SK-N-SH (cell line): Measurements from ENCODE around the gene ASCC3. TPM values are rescaled to one million over a fixed set of nuclear protein-coding genes. Genes with fewer than 3 reads are reported as not detected.
A peak's percentile ranks its signal among the peaks of the same experiment; 100 is the strongest.

Experiments used
- CTCF ChIA-PET: fragments of 300-600, 350-600 bp; formaldehyde crosslinking; extraction: SDS; loops from one replicate; lab custom pipeline; 2021; lab: Yijun Ruan, JAX
- POLR2A ChIA-PET: fragments of 350-600 bp; sonication (Branson Sonifier 250); formaldehyde crosslinking; extraction: SDS; loops from one replicate; lab custom pipeline; 2020; ENCODE audit warnings: antibody characterized with exemption, inconsistent platforms; lab: Yijun Ruan, JAX
- DNase-seq: peaks from one replicate; pipeline ENCODE4 v3.0.0; 2012
- H2AFZ ChIP-seq: fragments of 200-600 bp; sonication (generic); 2 replicates; pipeline ENCODE4 v1.8.1; 2016; ENCODE audit warnings: antibody characterized with exemption, mild to moderate bottlenecking, low read depth
- H3F3A ChIP-seq: fragments of 200-600 bp; sonication (generic); replicated peaks from 2 replicates; pipeline ENCODE3; 2016; ENCODE audit warnings: antibody characterized with exemption, mild to moderate bottlenecking; ENCODE audit not compliant: insufficient read depth
- H3K27ac ChIP-seq, 2 experiments: fragments of 200-500 bp in 1 of 2; fragments of 200-600 bp in 1 of 2; sonication (Bioruptor generic) in 1 of 2; sonication (generic), shearing (Covaris generic) in 1 of 2; 2 replicates each; pipeline versions ENCODE4 v1.5.1 to v1.6.1; 2014 to 2016; ENCODE audit warnings: low read depth in 2 of 2, inconsistent platforms in 1 of 2, low read length in 1 of 2, mild to moderate bottlenecking in 1 of 2, mixed read lengths in 1 of 2
- H3K27me3 ChIP-seq: fragments of 200-600 bp; sonication (generic), shearing (Covaris generic); 2 replicates; pipeline ENCODE4 v1.6.1; 2016; ENCODE audit warnings: mixed run types; ENCODE audit not compliant: insufficient read depth
- H3K36me3 ChIP-seq, 2 experiments: fragments of 200-500 bp in 1 of 2; fragments of 200-600 bp in 1 of 2; sonication (Bioruptor generic) in 1 of 2; sonication (generic) in 1 of 2; replicated peaks in 1 of 2; 2 replicates each; pipeline versions ENCODE3 to v1.5.1; 2014 to 2016; ENCODE audit warnings: low read length in 1 of 2, mild to moderate bottlenecking in 1 of 2; ENCODE audit not compliant: insufficient read depth in 2 of 2, control insufficient read depth in 1 of 2
- H3K4me1 ChIP-seq, 2 experiments: fragments of 200-500 bp in 1 of 2; fragments of 200-600 bp in 1 of 2; sonication (Bioruptor generic) in 1 of 2; sonication (generic), shearing (Covaris generic) in 1 of 2; 2 replicates each; pipeline versions ENCODE4 v1.5.1 to v1.6.1; 2014 to 2016; ENCODE audit warnings: low read depth in 1 of 2, low read length in 1 of 2, mixed run types in 1 of 2; ENCODE audit not compliant: insufficient read depth in 2 of 2, control insufficient read depth in 1 of 2
- H3K4me2 ChIP-seq: fragments of 200-600 bp; sonication (generic), shearing (Covaris generic); 2 replicates; pipeline ENCODE4 v1.6.1; 2017; ENCODE audit warnings: mixed run types
- H3K4me3 ChIP-seq, 2 experiments: fragments of 200-500 bp in 1 of 2; fragments of 200-600 bp in 1 of 2; sonication (Bioruptor generic) in 1 of 2; sonication (generic), shearing (Covaris generic) in 1 of 2; 2 replicates each; pipeline versions ENCODE4 v1.5.1 to v1.8.1; 2014 to 2016; ENCODE audit warnings: low read depth in 2 of 2, inconsistent platforms in 1 of 2, low read length in 1 of 2, mild to moderate bottlenecking in 1 of 2, mixed read lengths in 1 of 2, moderate library complexity in 1 of 2
- H3K79me2 ChIP-seq: fragments of 200-600 bp; sonication (generic); 2 replicates; pipeline ENCODE4 v1.8.1; 2017; ENCODE audit warnings: mild to moderate bottlenecking; ENCODE audit not compliant: insufficient read depth
- H3K9ac ChIP-seq: fragments of 200-600 bp; sonication (generic); 2 replicates; pipeline ENCODE4 v1.6.1; 2017; ENCODE audit warnings: mixed run types
- H3K9me2 ChIP-seq: fragments of 200-600 bp; sonication (generic); 2 replicates; pipeline ENCODE4 v1.6.1; 2017; ENCODE audit warnings: mixed run types
- H3K9me3 ChIP-seq: fragments of 200-600 bp; sonication (generic); 2 replicates; pipeline ENCODE4 v1.6.1; 2017; ENCODE audit warnings: mixed run types, mild to moderate bottlenecking, moderate library complexity
- H4K20me1 ChIP-seq: fragments of 200-600 bp; sonication (generic); 2 replicates; pipeline ENCODE4 v1.6.1; 2017; ENCODE audit warnings: mild to moderate bottlenecking, mixed run types; ENCODE audit not compliant: insufficient read depth
- CTCF ChIP-seq: fragments of 200-600 bp; sonication (generic); IDR thresholded peaks from 2 replicates; pipeline ENCODE4 v1.6.1; 2017; ENCODE audit warnings: antibody characterized with exemption, mild to moderate bottlenecking, moderate library complexity
- ELF1 ChIP-seq: IDR thresholded peaks from 2 replicates; pipeline ENCODE4 v1.4.0; 2012
- GABPA ChIP-seq: IDR thresholded peaks from 2 replicates; pipeline ENCODE4 v1.4.0; 2012; ENCODE audit warnings: low read depth, mild to moderate bottlenecking
- IRF3 ChIP-seq: fragments of 150-350 bp; IDR thresholded peaks from 2 replicates; pipeline ENCODE4 v1.6.1; 2016; ENCODE audit warnings: mild to moderate bottlenecking, low read depth, low read length
- JUND ChIP-seq: IDR thresholded peaks from 2 replicates; pipeline ENCODE4 v1.4.0; 2012
- MXI1 ChIP-seq: IDR thresholded peaks from 2 replicates; pipeline ENCODE4 v1.6.1; 2012; ENCODE audit warnings: mild to moderate bottlenecking, low read depth, low read length, improper control_type of control experiment
- RAD21 ChIP-seq: IDR thresholded peaks from 2 replicates; pipeline ENCODE4 v1.6.1; 2012; ENCODE audit warnings: mild to moderate bottlenecking, low read length
- TAF1 ChIP-seq: IDR thresholded peaks from 2 replicates; pipeline ENCODE4 v1.6.1; 2012; ENCODE audit warnings: low read depth, mild to moderate bottlenecking, low read length, moderate library complexity, borderline replicate concordance
- TCF12 ChIP-seq: IDR thresholded peaks from 2 replicates; pipeline ENCODE4 v1.4.0; 2012
- YY1 ChIP-seq: IDR thresholded peaks from 2 replicates; pipeline ENCODE4 v1.4.0; 2012; ENCODE audit warnings: low read depth, mild to moderate bottlenecking
- WGBS: methylation state at CpG from one replicate; pipeline ENCODE4 v1.1.6; 2017; ENCODE audit warnings: low lambda C conversion rate; 5-methylcytosine and 5-hydroxymethylcytosine counted together
- polyA plus RNA-seq, 3 experiments: library from polyadenylated mRNA; depleted of rRNA; stranded (reverse); fragments of >200 nt; gene quantifications; 2 replicates each; pipeline ENCODE4 v1.2.3, GENCODE V29; 2012
- TF ChIP-seq, protein P1 (sequence below): IDR thresholded peaks from 2 replicates; pipeline ENCODE4; 2012

ASCC3 gene
- polyA plus RNA-seq, 1 of the 3 experiments (the other 2 are of a cell fraction), result 17.9 TPM

DNA sequence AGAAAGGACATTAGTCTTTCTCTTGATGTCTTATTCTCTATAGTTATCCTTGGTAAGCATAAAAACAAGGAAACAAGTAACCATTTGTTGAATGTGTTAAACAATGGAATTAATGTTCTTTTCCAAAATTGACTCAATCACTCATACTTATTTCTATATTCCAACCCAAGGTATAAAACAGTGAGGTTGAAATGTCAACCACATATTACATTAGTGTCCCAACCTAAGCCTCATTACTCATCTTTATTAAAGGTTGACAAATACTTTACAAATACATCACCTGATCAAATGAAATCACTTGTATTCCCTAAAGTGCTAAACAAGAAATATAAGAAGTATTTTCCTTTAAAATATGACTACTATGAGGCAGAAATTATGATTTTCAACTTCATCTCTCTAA is 100.5 kb downstream of the ASCC3 start (continued):
- TF ChIP-seq IRF3 (no peak), ELF1 (no peak), TCF12 (no peak), MXI1 (no peak), CTCF (no peak), TAF1 (no peak), JUND (no peak), GABPA (no peak), YY1 (no peak)
- TF ChIP-seq, protein P1, sequence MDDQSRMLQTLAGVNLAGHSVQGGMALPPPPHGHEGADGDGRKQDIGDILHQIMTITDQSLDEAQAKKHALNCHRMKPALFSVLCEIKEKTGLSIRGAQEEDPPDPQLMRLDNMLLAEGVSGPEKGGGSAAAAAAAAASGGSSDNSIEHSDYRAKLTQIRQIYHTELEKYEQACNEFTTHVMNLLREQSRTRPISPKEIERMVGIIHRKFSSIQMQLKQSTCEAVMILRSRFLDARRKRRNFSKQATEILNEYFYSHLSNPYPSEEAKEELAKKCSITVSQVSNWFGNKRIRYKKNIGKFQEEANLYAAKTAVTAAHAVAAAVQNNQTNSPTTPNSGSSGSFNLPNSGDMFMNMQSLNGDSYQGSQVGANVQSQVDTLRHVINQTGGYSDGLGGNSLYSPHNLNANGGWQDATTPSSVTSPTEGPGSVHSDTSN, result no peak

GRCh38 chr6:100775667-100776066 is 105.5 kb downstream of the ASCC3 start:
- Histone ChIP-seq H3K79me2 (peaks cover 2% of the 10 kb centered on the region; the same call in 1 of the 2 replicates), H3K9me2 (no peaks in the 10 kb centered on the region), H3K9ac (no peak overlapping the region), H2AFZ (no peak overlapping the region), H3K4me3 (no peak overlapping the region), H3K4me1 (peaks cover 0 to 12% of the 10 kb centered on the region in 2 experiments; a peak in 1 of 4 replicates), H3K4me2 (no peak overlapping the region), H3F3A (peaks cover 14% of the 10 kb centered on the region), H3K36me3 (peaks cover 0 to 11% of the 10 kb centered on the region in 2 experiments), H3K9me3 (no peaks in the 10 kb centered on the region), H3K27ac (no peak overlapping the region), H4K20me1 (no peaks in the 10 kb centered on the region), H3K27me3 (no peaks in the 10 kb centered on the region)
- TF ChIP-seq RAD21, result peak; percentile 57
- TF ChIP-seq GABPA, result no peak
- peak; percentile 44 for TF ChIP-seq CTCF
- DNase-seq, result no peak
- WGBS, result 86% methylated on average over 2 of the region's 2 CpGs
- ChIA-PET CTCF (interaction anchor here (1.2 to 1.5 kb wide), 3 partner anchors 10 to 618 kb away, joined by 3 to 5 read pairs (median 4); partner anchors contain the start of gene GRIK2), POLR2A (no interaction called here)
